Lower lobe of right lung (tissue), 2 donors: ENCODE results near the gene TALDO1. TPM values are rescaled to one million over a fixed set of nuclear protein-coding genes. Genes with fewer than 3 reads are reported as not detected.
"Not testable (repeated sequence)": the region's sequence is repeated elsewhere in the genome, so short reads cannot be mapped to it uniquely, and the experiment has no call there.

Experiments
- ATAC-seq, 2 donors: fragments of 200-7000 bp; cut with Tn5 transposase; one replicate each; pipeline ENCODE4 v1.9.1; 2020 to 2022; ENCODE audit warnings: mild to moderate bottlenecking in 2 of 2, moderate library complexity in 2 of 2
- DNase-seq: peaks from one replicate; pipeline ENCODE4 v3.0.0-alpha.2; 2020
- H3K27ac ChIP-seq: fragments of 200-600 bp; one replicate; pipeline ENCODE4 v1.8.0; 2022
- H3K27me3 ChIP-seq: fragments of 200-600 bp; one replicate; pipeline ENCODE4 v1.8.0; 2022; ENCODE audit warnings: low read depth
- H3K36me3 ChIP-seq: fragments of 200-600 bp; one replicate; pipeline ENCODE4 v1.8.0; 2022; ENCODE audit warnings: mild to moderate bottlenecking
- H3K4me1 ChIP-seq: fragments of 200-600 bp; one replicate; pipeline ENCODE4 v1.8.0; 2022
- H3K4me3 ChIP-seq: fragments of 200-600 bp; one replicate; pipeline ENCODE4 v1.8.0; 2022; ENCODE audit warnings: mild to moderate bottlenecking
- H3K9me3 ChIP-seq: fragments of 200-600 bp; one replicate; pipeline ENCODE4 v1.8.0; 2022
- intact Hi-C: fragments of 100-400 bp; cut with DNase I; formaldehyde crosslinking; loops from one replicate; pipeline ENCODE4 v1.11.0; 2022
- total RNA-seq: library from RNA; stranded (reverse); fragmentation: NEBNext Ultra II Directional; extraction: Animal tissue kit (Norgen Biotek cat#: 25700); gene quantifications from one replicate; pipeline ENCODE4 v1.2.1, GENCODE V29; 2021
- TF ChIP-seq, protein P1 (sequence below): fragments of 200-600 bp; IDR thresholded peaks from one replicate; pipeline ENCODE4 v1.8.0; 2022; ENCODE audit warnings: antibody characterized with exemption, mild to moderate bottlenecking
- donor health status: DM: no; HTN: yes; CAD: no; lungs with severe emphysema.

Gene TALDO1
- total RNA-seq, 1 donor from 2014 or later = 218 TPM

DNA sequence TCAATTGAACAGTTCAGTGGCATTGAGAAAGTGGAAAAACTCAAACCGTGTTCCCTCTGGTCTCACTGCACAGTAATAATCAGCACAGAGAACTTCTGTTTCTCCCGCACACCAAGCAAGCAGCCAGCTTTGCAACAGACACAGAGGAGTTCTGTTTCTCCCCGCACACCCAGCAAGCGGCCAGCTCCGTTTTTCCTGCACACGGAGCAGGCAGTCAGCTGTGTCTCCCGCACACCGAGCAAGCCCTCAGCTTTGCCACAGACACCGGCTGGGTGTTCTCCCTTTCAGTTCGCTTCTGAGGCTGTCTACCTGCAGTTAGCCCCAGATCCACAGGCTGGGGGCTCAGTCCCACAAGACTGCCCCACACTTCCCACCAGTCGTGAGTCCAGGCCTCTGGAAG lies 9.9 kb upstream of the TALDO1 start:
- Histone ChIP-seq H3K4me1 (peaks cover 8% of the 10 kb centered on the region), H3K36me3 (no peaks in the 10 kb centered on the region), H3K4me3 (no peak overlapping the region), H3K27ac (no peak overlapping the region), H3K9me3 (no peaks in the 10 kb centered on the region), H3K27me3 (peaks cover 2% of the 10 kb centered on the region)
- TF ChIP-seq, protein P1, sequence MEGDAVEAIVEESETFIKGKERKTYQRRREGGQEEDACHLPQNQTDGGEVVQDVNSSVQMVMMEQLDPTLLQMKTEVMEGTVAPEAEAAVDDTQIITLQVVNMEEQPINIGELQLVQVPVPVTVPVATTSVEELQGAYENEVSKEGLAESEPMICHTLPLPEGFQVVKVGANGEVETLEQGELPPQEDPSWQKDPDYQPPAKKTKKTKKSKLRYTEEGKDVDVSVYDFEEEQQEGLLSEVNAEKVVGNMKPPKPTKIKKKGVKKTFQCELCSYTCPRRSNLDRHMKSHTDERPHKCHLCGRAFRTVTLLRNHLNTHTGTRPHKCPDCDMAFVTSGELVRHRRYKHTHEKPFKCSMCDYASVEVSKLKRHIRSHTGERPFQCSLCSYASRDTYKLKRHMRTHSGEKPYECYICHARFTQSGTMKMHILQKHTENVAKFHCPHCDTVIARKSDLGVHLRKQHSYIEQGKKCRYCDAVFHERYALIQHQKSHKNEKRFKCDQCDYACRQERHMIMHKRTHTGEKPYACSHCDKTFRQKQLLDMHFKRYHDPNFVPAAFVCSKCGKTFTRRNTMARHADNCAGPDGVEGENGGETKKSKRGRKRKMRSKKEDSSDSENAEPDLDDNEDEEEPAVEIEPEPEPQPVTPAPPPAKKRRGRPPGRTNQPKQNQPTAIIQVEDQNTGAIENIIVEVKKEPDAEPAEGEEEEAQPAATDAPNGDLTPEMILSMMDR = no peak
- ATAC-seq (no peak), DNase-seq (no peak)
- intact Hi-C loops = no loop called here

DNA sequence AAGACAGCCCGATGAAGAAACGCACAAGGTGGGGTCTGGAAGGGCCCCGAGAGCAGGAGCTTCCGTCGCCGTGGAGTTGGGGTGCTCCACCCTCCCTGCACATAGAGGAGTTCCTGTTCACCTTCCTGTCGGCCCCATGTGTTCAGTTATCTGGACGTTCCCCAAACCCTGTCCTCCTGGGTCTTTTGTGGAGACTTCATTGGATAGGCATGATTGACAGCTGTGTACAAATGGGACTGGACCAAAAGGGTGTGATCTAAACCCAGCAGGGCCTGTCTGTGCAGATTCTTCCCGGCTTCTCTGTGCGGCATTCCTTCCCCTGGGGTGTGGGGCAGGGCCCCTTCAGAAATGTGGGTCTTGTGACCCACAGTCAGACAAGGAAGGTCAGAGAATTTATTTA lies 9.4 kb upstream of the TALDO1 start:
- intact Hi-C loops, H3K36me3 ChIP-seq, DNase-seq, H3K27me3 ChIP-seq, H3K27ac ChIP-seq, H3K4me3 ChIP-seq, H3K4me1 ChIP-seq, H3K9me3 ChIP-seq: not testable (repeated sequence)
- ATAC-seq = peak; percentile 51 to 61

DNA sequence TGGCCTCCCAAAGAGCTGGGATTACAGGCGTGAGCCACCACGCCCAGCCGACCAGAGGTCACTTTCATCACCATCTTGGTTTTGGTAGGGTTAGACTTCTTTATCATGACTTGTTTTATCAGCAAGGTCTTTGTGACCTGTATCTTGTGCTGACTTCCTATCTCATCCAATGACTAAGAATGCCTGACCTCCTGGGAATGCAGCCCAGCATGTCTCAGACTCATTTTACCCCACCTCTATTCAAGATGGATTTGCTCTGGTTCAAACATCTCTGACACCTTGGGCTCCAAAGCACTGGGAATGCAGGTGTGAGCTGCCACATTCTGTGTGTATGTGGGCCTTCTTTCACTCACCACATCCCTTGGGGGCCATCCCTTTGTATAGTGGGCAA lies 5.1 kb upstream of the TALDO1 start:
- intact Hi-C loops = no loop called here
- H3K4me1 ChIP-seq = peaks cover 15% of the 10 kb centered on the region

DNA sequence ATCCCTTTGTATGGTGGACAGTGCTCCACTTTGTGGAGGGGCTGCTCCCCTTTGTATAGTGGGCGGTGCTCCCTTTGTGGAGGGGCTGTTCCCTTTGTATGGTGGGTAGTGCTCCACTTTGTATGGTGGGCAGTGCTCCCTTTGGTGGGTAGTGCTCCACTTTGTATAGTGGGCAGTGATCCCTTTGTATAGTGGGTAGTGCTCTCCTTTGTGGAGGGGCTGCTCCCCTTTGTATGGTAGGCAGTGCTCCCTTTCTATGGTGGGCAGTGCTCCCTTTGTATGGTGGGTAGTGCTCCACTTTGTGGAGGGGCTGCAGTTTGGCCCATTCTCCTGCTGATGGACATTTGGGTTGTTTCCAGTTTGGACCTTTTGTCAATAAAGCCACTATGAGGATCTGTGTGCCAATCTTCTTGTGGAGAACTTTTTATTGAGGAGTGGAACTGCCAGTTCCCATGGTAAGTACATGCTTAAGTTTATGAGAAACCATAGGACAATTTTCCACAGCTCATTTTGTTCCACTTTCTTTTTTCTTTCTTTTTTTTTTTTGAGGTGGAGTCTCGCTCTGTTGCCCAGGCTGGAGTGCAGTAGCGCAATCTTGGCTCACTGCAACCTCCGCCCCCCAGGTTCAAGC lies 4.6 kb upstream of the TALDO1 start:
- TF ChIP-seq, protein P1 = no peak
- no peak for DNase-seq
- intact Hi-C loops = no loop called here
- ATAC-seq = no peak
- H3K27ac ChIP-seq = no peak overlapping the region
- H3K4me1 ChIP-seq = peaks cover 11% of the 10 kb centered on the region
- no peaks in the 10 kb centered on the region for H3K36me3 ChIP-seq
- H3K27me3 ChIP-seq = no peaks in the 10 kb centered on the region
- H3K9me3 ChIP-seq = no peaks in the 10 kb centered on the region
- H3K4me3 ChIP-seq = no peak overlapping the region

More for the DNA sequence above, 5.1 kb upstream of the TALDO1 start:
- Histone ChIP-seq H3K27ac (no peak overlapping the region), H3K4me3 (no peak overlapping the region), H3K9me3 (no peaks in the 10 kb centered on the region), H3K27me3 (no peaks in the 10 kb centered on the region), H3K36me3 (no peaks in the 10 kb centered on the region)
- TF ChIP-seq, protein P1 = no peak
- DNase-seq = no peak
- no peak for ATAC-seq

DNA sequence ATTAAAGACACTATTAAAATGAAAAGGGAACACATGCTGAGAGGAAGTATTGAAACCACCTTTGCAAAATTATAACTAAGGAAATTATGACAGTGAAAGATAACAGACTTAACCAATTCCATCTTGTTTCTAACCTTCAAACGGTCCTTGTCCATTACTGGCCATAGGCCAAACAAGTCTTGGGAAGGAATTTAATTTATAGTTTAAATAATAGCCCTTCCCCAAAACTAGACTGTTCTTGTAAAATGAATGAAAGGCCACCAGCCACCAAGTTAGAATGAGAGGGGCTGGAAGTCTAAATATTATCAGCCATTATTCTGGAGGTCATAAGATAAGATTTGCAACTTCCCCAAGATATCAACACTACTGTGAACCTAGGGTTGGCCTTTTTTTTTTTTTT lies 1.8 kb upstream of the TALDO1 start:
- Histone ChIP-seq H3K9me3 (no peaks in the 10 kb centered on the region), H3K27ac (no peak overlapping the region), H3K27me3 (no peaks in the 10 kb centered on the region), H3K4me1 (peaks cover 32% of the 10 kb centered on the region), H3K4me3 (no peak overlapping the region), H3K36me3 (no peaks in the 10 kb centered on the region)
- TF ChIP-seq, protein P1 = no peak
- ATAC-seq (no peak), DNase-seq (no peak)
- intact Hi-C loops = no loop called here

DNA sequence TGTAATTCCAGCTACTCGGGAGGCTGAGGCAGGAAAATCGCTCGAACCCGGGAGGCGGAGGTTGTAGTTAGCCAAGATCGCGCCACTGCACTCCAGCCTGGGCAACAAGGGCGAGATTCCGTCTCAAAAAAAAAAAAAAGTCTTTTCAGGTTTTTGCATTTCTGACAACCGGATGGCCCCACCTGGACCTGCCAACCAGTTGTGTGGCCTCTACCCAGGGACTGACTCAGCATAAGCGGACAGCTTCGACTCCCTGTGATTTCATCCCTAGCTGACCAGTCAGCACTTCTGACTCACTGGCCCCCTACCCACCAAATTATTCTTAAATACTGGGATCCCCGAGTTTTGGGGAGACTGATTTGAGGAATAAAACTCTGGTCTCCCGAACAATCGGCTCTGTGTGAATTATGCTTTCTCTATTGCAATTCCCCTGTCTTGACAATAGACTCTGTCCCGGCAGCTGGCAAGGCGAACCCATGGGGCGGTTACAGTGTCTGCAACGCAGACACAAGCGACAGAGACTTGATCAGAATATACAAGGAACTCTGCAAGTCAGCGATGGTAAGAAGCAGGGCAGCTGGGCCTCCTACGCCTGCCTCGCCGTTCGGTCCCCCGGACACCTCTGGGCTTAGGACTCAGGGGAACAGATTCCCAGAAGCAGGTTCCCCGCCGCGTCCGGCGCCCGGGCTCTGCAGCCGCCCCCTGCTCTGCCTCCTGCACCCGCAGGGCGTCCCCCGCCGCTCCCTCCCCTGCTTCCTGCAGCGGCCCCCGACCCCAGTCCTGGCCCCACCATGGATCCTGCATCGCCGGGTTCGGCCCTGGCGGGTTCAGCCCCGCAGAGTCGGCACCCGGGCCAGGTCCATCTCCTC lies 741 bp upstream of the TALDO1 start:
- TF ChIP-seq, protein P1 = no peak
- Histone ChIP-seq H3K4me3 (peak overlapping the region; percentile 93), H3K9me3 (no peaks in the 10 kb centered on the region), H3K36me3 (no peaks in the 10 kb centered on the region), H3K27ac (peak overlapping the region; percentile 93), H3K27me3 (no peaks in the 10 kb centered on the region), H3K4me1 (peaks cover 32% of the 10 kb centered on the region)
- DNase-seq (no peak), ATAC-seq (peak in 1 of 2 donors; percentile 34)
- intact Hi-C loops = no loop called here
